Effector CD8-positive, alpha-beta T cell (primary cell): ENCODE measurements around the gene NR6A1.

ENCODE experiments used
- DNase-seq: peaks from one replicate; lab custom pipeline; 2025; lab: John Stamatoyannopoulos, UW

NR6A1 gene

DNA sequence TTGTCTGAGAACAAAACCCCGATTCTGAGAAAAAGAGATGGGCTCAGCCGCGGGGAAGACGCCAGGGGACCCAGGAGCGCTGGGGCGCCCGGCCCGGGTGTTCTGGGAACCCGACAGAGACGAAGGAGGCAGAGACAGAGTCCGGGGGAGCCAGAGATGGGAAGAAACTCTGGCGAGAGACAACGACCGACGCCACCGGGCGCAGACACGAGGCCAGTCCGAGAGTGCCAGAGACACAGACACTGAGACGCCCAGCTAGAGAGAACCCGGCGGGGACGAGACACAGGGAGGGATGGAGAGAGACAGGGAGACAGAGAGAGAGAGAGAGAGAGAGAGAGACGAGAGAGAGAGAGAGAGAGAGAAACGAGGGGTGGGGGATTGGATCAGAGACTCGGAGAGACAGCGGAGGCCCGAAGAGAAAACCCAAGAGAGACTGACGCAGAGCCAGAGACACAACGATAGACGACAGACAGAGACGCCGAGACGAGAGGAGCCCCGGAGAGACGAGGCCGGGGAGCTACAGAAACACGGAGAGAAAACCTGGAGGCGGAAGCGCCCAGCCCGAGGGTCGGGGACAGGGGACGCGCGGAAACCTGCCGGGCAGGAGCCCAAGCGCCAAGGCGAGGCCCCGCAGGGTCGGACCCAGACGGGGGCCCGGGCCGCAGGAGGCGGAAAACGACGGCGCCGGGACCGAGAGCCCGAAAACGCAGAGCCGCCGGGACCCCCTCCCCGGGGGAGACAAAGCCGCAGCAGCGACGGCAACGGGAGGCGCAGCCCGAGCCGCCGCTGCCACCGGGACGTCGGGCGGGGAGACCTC lies 267.2 kb downstream of the NR6A1 start:
- DNase-seq = no peak

DNA sequence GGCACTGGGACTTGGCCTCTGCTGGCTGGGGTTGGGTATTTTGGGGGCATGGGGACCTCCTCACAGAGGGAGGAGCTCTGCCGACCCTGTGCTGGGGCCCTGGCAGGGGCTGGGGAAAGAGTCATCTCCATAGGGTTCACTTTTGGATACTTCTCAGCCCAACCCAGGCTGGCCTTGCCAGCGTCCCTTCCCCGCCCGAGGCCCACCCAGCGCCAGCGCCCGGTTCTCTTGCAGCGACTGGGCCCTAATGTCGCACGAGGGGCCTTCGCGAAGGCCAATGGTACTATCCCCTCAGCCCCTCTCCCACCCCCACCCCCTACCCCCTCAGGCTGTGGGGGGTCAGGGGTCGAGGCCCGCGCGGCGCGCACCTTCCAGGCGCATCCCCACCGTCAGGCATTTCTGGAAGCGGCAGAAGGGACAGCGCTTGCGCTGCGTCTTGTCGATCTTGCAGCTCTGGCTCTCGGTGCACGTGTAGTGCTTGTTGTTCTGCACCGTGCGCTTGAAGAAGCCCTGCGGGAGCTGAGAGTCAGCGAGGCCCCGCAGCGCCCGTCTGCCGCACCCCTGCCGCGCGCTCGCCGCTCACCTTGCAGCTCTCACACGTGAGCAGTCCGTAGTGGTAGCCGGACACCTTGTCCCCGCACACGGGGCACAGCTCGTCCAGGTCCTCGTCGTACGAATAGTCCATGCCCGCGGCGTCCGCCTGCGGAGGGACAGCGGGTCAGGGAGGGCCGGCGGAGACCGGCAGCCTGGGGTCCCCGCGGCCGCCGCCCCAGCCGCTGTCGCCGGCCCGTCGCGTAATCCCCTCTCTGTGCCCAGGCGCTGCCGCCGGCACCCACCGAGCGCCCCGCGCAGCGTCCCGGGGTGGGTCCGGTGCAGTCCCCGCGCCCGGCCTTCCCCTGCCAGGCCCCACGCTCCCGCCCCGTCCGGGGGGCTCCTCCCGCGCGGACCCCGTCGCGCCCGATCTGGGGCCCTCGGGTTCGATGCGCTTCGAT lies 268.1 kb downstream of the NR6A1 start:
- DNase-seq = no peak

DNA sequence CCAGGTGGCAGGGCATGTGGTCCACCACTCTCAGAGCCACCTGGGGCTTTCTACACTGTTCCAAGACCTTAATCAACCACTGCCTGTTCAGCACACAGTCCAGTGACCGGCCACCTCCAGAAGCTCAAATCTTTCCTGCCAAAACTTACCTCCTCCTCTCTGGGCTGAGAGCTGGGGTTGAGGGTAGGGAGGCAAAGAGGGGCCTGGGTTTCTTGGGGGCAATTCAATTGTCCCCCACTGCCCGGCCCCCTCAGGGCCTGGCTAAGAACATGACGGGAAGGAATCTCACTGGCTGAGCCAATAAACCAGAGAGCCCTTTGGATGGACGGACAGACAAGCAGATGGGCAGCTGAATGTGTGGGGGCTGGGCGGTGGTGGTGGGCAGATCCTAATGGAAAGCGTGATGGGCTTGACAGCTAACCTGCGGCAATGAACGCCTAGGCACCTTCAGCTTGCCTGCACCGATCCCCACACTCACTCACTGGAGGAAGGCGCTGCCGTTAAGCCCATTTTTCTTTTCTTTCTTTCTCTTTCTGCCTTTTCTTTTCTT lies 269.3 kb downstream of the NR6A1 start:
- no peak for DNase-seq

DNA sequence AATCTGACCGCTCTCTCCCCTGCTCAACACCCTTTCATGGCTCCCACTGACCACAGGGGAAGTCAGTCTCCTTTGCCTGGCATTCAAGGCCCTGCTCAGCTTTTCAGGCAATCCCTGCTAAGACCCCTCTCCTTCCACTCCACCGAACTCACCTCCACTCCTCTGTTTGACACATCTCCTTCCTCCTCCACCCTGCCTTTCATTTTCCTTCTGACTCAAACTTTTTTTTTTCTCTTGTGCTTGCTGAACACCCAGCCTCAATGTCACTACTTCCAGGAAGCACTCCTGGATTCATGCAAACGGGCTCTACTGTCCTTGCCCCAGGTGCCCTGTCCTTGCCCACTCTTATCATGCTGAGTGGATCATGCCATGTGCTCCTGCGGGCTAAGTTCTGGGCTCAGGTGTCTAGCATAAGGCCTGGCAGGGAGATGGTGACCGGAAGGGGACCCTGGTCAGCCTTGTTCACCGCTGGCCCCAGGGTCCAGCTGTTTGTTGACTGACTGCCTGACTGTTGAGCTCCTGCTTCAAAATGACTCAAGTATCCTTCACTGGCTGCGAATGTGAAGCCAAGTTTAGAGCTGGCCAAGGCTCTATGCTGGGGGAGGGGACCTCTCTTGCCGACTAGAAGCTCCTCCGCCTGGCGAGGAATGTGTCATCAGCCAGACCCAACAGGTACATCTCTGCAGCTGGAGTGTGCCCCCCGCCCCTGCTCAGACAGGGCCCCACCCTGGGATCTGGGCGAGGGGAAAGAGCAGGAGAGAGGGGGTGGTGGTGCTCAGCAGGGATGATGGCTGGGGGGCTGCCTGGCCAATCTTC lies 270.1 kb downstream of the NR6A1 start:
- DNase-seq = no peak

DNA sequence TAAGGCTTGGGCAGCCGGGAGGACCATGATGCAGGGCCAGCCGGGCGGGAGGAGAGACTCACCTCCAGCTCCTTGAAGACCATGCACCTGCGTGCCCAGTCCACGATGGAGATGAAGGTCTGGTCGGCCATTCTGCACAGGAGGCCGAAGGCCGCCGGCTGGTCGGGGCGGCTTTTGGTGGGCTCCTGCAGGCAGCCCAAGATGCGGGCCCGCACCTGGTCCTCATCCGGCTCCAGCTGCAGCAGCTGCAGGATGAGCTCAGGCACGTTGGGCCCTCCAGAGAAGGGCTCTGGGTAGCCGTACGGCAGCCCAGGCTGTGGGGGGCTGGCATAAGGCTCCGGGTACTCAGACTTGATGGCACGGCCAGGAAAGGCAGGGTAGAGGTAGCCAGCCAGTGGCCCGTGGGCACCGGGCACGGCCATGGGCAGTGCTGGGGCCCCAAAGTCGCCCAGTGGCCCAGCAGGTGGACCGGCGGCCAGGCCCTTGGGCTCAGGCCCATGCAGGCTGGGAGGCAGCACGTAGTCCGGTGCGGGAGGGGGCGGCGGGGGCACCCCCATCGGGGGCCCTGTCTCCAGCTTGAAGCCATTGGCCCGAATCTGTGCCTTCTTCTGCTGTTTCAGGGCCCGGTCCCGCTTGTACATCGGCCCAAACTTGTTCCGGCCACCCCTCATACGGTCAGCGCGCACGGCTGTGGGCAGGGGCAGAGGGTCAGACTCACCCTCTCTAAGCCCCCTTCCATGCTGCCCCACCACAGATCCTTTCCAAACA lies 270.9 kb downstream of the NR6A1 start:
- DNase-seq = no peak

DNA sequence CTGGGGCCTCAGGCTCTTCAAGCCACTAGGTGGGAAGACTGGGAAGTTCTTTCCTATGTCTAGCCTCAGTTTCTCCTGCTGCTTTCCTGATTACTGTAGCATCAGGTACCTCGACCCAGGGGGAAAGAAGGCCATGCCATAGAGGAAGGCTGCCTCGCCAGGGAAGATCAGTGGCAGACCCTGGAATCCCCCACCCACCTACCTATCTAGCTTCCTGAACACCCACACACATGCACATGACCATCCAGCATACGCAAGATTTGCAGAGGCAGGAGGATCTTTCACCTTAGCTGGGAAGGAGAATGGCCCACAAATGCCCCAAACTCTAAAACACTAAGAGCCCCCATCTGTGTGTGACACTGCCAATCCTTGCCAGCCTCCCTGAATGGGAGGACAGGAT lies 271.9 kb downstream of the NR6A1 start:
- DNase-seq = no peak

DNA sequence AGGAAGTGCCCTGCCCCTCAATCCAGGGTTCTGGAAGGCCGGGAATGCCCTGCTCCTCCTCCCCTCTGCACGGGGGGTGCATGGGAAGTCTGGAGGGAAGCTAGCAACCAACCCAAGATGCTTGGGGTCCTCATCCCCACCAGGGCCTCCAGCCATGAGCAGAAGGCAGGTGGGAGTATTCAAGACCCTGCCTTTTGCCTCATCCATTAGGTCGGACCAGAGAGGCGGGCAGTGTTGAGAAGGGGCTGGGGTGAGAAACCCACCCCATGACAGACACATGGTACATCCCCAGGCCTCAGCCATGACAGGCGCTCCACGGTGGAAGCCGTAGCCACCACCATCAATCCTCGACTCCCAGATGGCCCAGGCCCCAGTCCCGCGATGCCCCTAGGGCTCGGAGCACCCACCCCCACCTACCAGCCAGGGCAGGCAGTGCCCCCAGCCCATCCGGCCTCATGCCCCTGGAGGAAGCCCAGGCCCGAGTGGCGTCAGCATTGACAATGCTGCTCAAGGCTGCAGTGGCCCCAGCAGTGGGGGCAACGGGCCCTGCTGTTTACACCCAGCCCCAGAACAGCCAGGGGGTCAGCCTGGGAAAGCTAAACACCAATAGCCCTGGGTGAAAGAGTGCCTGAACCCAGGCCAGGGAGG lies 272.5 kb downstream of the NR6A1 start:
- no peak for DNase-seq

DNA sequence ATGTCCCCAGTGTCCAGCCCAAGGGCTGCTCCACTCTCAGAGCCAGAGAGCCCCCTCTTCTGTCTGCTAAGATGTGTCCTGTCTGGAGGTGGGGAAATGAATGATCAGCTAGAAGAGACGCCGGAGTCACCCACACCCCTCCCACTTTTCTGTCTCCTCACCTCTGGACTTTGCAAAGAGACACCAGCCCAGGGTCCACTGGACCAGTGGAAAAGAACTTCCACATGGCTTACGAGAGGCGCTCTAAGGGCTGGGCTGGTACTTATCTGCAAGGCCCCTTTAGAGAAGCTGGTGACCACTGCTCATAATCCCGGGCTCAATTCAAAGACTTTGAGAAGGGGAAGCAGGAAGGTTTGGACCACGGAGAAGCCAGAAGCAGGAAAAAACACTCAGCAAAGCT lies 273.1 kb downstream of the NR6A1 start:
- no peak for DNase-seq

DNA sequence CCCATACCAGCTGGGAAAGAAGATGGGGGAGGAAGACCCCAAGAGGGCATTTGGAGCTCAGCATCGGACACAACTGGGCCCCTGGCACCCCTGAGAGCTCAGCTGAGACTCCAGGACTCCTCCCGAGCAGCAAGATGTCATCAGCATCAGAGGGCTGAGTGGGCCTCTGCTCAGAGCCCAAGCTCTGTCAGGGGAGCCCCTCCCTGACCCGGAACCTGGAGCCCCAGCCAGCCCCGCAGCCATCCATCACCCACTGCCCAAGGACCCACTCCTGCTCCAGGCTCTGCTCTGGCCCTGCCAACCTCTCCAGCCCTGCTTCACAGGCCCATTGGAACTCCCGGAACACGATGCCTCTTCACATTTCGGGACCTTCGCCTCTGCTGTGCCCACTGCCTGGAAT lies 273.7 kb downstream of the NR6A1 start:
- no peak for DNase-seq

DNA sequence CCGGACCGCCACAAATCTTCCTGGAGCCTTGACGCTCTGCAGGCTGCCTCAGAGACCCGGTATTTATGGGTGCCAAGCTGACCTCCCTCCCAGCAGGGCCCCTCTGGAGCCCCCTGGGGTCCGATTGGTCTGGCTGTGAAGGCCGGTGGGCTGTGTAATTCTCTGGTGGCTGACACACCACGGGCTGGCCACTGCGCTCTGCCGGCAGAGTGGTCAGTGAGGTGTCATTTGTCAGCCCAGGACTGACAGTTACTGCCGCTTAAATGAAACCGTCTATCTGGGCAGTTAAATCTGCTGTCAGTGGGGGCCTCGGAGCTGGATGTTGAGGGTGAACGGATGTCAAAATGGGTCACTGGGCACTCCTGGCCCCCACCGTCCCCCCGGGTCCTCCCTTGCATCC lies 274.6 kb downstream of the NR6A1 start:
- no peak for DNase-seq

DNA sequence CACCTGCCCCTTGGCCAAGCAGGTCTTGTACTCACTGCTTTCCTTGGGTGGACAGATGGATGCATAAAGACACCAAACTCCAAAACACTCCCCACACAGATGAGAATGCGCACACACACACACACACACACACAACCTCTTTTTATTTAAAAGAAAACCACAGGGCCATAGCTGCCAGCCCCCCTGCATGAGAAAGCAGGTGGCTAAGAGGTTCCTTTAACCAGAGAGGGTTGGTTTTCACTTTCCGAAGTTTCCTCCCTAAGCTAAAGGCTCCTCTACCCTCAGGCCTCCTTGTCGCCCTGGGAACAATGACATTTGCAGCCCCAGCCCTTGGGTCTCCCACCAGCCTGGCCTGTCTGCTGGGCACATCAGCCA lies 275.0 kb downstream of the NR6A1 start:
- no peak for DNase-seq

DNA sequence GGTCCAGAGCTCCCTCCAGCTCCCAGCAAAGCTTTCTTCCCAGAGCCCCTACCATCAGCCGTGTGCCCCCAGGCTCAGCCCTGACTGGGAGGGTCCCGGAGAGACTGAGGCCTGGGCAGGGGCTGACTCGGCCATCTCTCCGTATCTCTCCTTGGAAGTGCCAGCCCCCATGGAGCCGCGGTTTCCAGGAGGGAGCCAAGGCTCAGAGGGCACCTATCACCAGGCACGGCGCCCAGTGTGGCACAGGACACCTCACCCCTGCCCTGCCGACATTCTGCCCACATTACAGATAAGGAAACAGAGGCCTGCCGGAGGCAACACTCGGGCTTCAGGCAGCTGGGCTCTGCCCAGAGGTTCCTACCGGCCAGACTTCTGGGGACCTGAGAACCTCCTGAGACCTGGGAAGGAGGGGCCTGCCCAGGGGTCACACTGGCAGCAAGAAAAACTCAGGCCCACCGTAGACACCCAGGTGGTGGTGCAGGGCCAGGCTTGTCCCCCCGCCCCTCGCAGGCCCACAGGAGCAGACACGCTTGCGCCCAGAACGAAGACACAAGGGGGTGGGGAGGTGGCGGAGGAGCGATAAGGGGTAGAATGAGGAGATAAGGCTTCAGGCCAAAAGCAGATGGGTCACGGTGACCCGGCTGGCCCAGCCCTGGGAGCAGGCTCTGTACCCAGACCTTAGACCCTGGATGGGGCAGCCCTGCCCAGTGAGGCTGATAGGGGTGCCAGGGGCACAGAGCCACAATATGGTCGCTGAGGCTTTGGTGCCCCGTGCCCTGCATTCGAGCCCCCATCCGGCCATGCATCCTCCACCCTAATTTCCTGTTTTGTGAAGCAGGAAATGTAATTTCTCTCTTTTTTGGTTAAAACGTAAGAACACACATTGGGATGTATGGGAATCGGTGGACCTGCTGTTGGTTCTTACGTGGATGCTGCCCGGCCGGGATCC lies 275.7 kb downstream of the NR6A1 start:
- no peak for DNase-seq

DNA sequence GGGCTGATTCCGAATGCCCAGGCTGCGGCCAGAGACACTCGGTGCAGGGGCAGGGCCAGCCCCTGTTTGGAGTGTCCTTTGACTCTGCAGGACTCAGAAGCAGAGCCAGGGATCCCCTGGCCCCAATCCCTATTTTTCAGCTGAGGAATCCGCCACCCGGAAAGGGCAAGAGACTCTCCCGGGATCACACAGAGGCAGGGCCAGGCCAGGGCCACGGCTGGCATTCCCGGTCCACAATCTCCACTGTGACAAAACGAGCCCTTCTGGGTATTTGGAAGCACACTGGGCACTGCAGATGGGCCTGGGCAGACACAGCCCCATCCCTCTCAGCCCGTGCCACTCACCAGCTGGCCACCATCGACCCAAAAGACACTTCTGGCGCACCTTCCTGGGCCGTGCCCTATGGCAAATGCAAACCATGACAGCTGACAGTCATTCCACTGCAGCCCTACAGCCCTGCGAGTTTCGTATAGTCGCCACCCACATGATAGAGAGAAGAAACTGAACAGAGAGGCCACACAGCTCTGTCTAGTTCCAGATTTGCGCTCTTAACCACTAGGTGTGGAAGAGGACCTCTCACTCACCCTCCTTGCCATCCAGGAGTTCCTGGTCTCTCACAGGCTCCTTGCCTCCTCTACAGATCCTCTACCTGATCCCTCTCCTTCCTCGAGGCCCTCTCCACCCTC lies 277.2 kb downstream of the NR6A1 start:
- no peak for DNase-seq

DNA sequence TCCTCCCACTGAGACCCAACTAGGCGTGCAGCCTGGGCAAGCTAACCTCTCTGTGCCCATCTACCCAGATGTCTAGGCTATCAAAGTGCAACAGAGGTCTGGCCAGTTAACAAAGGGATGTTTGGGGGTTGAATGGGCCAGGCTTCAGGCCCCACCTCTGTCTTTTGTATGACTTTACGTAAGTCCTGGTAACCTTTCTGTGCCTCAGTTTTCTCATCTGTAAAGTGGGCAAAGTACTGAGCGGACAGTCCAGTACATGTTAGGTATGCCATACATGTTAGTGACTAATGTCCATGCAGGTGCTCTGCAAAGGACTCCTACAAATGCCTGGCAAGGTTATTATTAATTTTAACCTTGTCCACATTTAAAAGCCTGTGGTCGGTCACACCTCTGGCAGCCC lies 277.9 kb downstream of the NR6A1 start:
- no peak for DNase-seq

DNA sequence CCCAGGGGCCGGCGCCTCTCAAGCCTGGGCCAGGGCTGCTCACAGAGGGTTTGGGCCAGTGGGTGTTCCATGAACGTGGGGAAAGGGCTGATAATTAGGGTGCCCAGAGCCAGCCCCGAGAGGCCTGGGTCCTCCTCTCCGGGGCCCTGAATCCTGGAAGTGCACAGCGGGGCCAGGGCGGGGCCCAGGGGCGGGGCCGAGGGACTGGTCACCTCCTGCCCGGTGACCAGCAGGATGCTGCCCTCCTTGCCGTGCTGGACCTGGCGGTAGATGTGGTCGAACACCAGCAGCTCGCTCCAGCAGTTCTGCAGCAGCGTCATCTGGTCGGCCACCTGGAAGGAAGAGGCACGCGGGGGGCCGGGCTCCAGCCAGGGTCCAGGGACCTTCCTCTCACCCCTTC lies 278.3 kb downstream of the NR6A1 start:
- no peak for DNase-seq

DNA sequence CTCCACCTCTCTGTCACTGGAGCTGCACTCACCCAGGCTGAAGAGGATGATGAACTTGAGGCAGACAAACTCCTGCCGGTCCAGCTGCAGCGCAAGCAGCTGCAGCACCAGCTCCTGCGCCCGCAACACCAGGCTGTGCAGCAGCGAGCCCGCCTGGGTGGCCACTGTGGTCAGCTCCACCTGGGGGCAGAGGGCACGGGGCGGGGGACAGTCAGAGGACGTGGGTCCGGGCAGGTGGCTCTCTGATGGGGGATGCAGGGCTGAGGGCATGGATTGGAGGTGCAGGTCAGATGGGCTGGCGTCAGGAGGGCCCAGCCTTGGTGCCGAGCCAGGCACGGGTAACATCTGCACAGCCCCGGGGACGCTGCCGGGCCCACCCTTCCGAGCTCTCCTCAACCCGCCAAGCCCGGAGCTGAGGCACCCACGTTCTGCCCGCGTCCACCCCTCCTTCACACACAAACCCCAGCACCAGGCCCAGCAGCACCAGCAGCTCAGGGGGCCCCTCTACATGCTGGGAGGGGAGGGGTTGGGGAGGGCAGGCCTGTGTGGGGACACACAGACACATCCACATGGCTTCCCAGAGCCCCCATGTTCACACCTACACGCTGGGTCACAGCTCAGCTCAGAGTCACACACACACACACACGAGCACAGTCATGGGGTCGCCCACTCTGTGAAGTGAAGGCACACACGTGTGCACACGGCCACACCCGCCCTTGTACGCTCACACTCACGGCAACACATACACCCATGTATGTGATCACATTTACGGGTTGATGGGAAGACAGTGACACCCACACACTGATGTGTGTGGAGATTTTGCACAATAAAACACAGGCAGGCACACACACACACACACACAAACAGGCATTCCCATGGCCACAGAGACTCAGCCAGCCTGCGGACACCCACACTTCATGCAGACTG lies 279.8 kb downstream of the NR6A1 start:
- no peak for DNase-seq

DNA sequence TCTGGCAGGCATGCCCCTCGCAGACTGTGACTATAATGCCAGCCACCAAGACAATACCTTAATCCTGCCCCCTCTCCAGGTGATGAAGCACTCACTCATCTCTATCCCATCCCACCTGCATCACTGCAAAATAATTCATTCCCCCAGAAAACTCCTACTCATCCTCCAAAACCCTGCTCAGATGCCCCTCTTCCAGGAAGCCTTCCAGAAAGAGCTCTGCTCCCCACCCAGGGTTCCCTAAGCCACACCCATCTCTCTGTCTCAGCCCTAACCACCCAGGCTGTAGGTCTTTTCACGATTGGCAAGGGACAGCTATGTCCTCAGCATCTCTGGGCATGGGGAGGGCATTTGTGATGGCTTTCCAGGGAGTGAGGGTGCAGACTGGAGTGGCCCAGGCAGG lies 281.1 kb downstream of the NR6A1 start:
- no peak for DNase-seq

DNA sequence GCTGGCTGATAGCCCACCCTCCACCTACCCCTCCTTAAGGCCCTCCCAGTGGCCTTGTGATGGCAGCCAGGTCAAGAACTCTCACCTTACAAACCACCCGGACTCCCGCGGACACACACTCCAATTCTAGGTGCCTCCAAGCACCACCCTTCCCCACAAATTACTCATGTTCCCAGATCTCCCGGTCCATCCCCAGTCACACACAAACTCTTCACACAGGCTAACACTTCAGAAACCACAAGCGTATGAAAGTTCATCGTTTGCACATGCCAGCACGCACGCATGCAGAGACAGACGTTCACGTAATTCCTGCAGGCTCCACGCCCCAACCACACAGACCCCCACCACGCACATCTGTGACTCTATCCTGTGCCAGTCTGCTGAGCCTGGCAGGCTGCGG lies 281.9 kb downstream of the NR6A1 start:
- DNase-seq = no peak
